ENCODE results near the gene ITPRID2. TPM values are rescaled to one million over a fixed set of nuclear protein-coding genes. Genes with fewer than 3 reads are reported as not detected.

The ITPRID2 gene
- total and polyA plus RNA-seq, 2 of the 8 experiments (the other 6 are each of a cell fraction or from before 2014, with no cell fraction given), result 1.9 to 12.6 TPM

GRCh38 chr2:181877181-181877664, 14.3 kb upstream of the ITPRID2 start:
- no peak overlapping the region for H3K18ac ChIP-seq (ENCODE audit: extremely low read depth, low read length)
- H4K8ac ChIP-seq (ENCODE audit: extremely low read depth, insufficient read depth, low read length), result no peak overlapping the region
- DNase-seq (ENCODE audit: low read depth in 1 of 2, low spot score in 2 of 2) (no peak), FAIRE-seq (no peak)
- no peak overlapping the region for H3K4me3 ChIP-seq (ENCODE audit: extremely low read depth in 1 of 4, insufficient read depth in 2 of 4, low read depth in 3 of 4, low read length in 4 of 4)
- no peak overlapping the region for H2BK20ac ChIP-seq (ENCODE audit: low read length)
- no peak overlapping the region for H2BK12ac ChIP-seq (ENCODE audit: low read depth, low read length)
- no peaks in the 10 kb centered on the region for H3K27me3 ChIP-seq (replicated peaks in 1 of 4; ENCODE audit: control insufficient read depth in 3 of 4, extremely low read depth in 1 of 4, insufficient read depth in 3 of 4, low read length in 3 of 4)
- H3K79me2 ChIP-seq (ENCODE audit: control insufficient read depth in 1 of 2, insufficient read depth in 2 of 2, low read length in 2 of 2), result no peaks in the 10 kb centered on the region
- no peak overlapping the region for H3K23ac ChIP-seq (ENCODE audit: insufficient read length)
- no peaks in the 10 kb centered on the region for H3K4me1 ChIP-seq (replicated peaks in 1 of 4; ENCODE audit: control insufficient read depth in 3 of 4, insufficient read depth in 4 of 4, low read length in 3 of 4)
- H4K5ac ChIP-seq (ENCODE audit: insufficient read length, low read depth, low read length), result no peak overlapping the region
- no peaks in the 10 kb centered on the region for H4K20me1 ChIP-seq (replicated peaks in 1 of 2; ENCODE audit: control insufficient read depth in 1 of 2, insufficient read depth in 2 of 2, low read length in 2 of 2)
- no peak overlapping the region for H3K9ac ChIP-seq (replicated peaks in 1 of 4; ENCODE audit: extremely low read depth in 1 of 4, low read depth in 3 of 4, low read length in 3 of 4)
- POLR2A ChIA-PET (ENCODE audit: partially characterized antibody), result no interaction called here
- H2AFZ ChIP-seq (ENCODE audit: low read length), result 0 out of 2 replicates have a peak overlapping the region, but pooled peaks have one; percentile 16
- H3K4me2 ChIP-seq (ENCODE audit: insufficient read depth in 1 of 2, low read depth in 2 of 2, low read length in 2 of 2), result no peak overlapping the region
- no peak overlapping the region for H2BK120ac ChIP-seq (replicated peaks; ENCODE audit: low read depth, low read length)
- H4K91ac ChIP-seq (replicated peaks; ENCODE audit: insufficient read length, low read length), result no peak overlapping the region
- no peak overlapping the region for H3K4ac ChIP-seq (replicated peaks; ENCODE audit: insufficient read length, low read depth, low read length)
- no peak overlapping the region for H3K14ac ChIP-seq (ENCODE audit: insufficient read length)
- no peak overlapping the region for H2BK5ac ChIP-seq (ENCODE audit: low read depth, low read length)
- no peak overlapping the region for H2BK15ac ChIP-seq (ENCODE audit: low read length)
- no peak overlapping the region for H3K27ac ChIP-seq (ENCODE audit: low read depth, low read length)
- TF ChIP-seq MAFK (IDR thresholded peaks at IDR 0.05; ENCODE audit: low read depth, low read length), result no peak
- no peak for TF ChIP-seq GABPA (IDR thresholded peaks at IDR 0.05; ENCODE audit: borderline replicate concordance, insufficient read depth, low read length)
- TF ChIP-seq KDM5A (IDR thresholded peaks at IDR 0.05; ENCODE audit: low read length), result no peak
- no peak for TF ChIP-seq SIX5 (IDR thresholded peaks at IDR 0.05; ENCODE audit: low read depth, low read length)
- TF ChIP-seq KDM4A (IDR thresholded peaks at IDR 0.05; ENCODE audit: low read depth, low read length, severe bottlenecking), result no peak
- no peak for TF ChIP-seq CTBP2 (IDR thresholded peaks at IDR 0.05; ENCODE audit: borderline replicate concordance, insufficient read depth, insufficient read length, low read length)
- no peak for TF ChIP-seq CTCF (IDR thresholded peaks at IDR 0.05; ENCODE audit: control extremely low read depth in 1 of 3, insufficient read depth in 1 of 3, low read depth in 1 of 3, low read length in 3 of 3)
- no peak for TF ChIP-seq CHD2 (IDR thresholded peaks at IDR 0.05; ENCODE audit: low read length)
- TF ChIP-seq POU5F1 (IDR thresholded peaks at IDR 0.05; ENCODE audit: low read depth, low read length), result no peak
- TF ChIP-seq JUND (IDR thresholded peaks at IDR 0.05; ENCODE audit: low read length), result no peak
- no peak for TF ChIP-seq SP4 (IDR thresholded peaks at IDR 0.05; ENCODE audit: low read length)
- TF ChIP-seq SP2 (IDR thresholded peaks at IDR 0.05; ENCODE audit: low read length), result no peak
- H3K9me3 ChIP-seq (ENCODE audit: insufficient read depth in 2 of 2, low read depth in 1 of 2, low read length in 1 of 2), result no peaks in the 10 kb centered on the region
- CTCF ChIA-PET (ENCODE audit: partially characterized antibody), result interaction anchor here (0.6 to 1.2 kb wide), 5 partner anchors 9 to 58 kb away, joined by 3 to 4 read pairs (median 3); no protein-coding TSS in a partner anchor
- H3K23me2 ChIP-seq (ENCODE audit: low read depth, low read length), result no peaks in the 10 kb centered on the region
- H3K79me1 ChIP-seq (ENCODE audit: low read depth, low read length), result no peaks in the 10 kb centered on the region
- H3K56ac ChIP-seq (replicated peaks; ENCODE audit: insufficient read length, low read depth, low read length), result no peak overlapping the region
- WGBS, 2 experiments (ENCODE audit: extremely low coverage in 1 of 2, insufficient coverage in 1 of 2, insufficient read length in 1 of 2, insufficient replicate concordance in 2 of 2, low coverage in 1 of 2, low lambda C conversion rate in 2 of 2, missing lambda C conversion rate in 1 of 2), result 83% methylated on average over 2 of the region's 2 CpGs; no CpG with 5 or more reads in 1 of the 2 experiments
- H3K36me3 ChIP-seq (ENCODE audit: control insufficient read depth in 2 of 4, insufficient read depth in 4 of 4, low read length in 3 of 4), result no peaks in the 10 kb centered on the region
- no peak overlapping the region for H2AK5ac ChIP-seq (ENCODE audit: low read depth, low read length)

Measured in H1 (cell line).